Adrenal gland (tissue), 12 donors: ENCODE measurements around the gene KIAA0513. TPM values are rescaled to one million over a fixed set of nuclear protein-coding genes. Genes with fewer than 3 reads are reported as not detected.

ENCODE experiments used
- DNase-seq, 7 donors: peaks; one replicate each; pipeline ENCODE4 v3.0.0-alpha.2; 2019 to 2020
- H3K27ac ChIP-seq, 5 donors: fragments of 200-600 bp; sonication (generic) in 4 of 5; 1 replicate in 3 of 5; 2 replicates in 2 of 5; pipeline versions ENCODE4 v1.5.1 to v1.8.0; 2016 to 2020; ENCODE audit warnings: mild to moderate bottlenecking in 1 of 5
- H3K27me3 ChIP-seq: fragments of 200-600 bp; 2 replicates; pipeline ENCODE4 v1.8.0; 2021
- H3K36me3 ChIP-seq, 2 donors: fragments of 200-600 bp; replicated peaks in 1 of 2; 1 replicate in 1 of 2; 2 replicates in 1 of 2; pipeline versions ENCODE4 v1.5.1 to v1.8.0; 2018 to 2022
- H3K4me1 ChIP-seq, 2 donors: fragments of 200-600 bp; replicated peaks in 1 of 2; 1 replicate in 1 of 2; 2 replicates in 1 of 2; pipeline versions ENCODE4 v1.5.1 to v1.8.0; 2018 to 2021
- H3K4me3 ChIP-seq, 4 donors: fragments of 200-600 bp; sonication (generic) in 3 of 4; one replicate each; pipeline ENCODE4 v1.5.1; 2016 to 2018
- H3K9me3 ChIP-seq, 3 donors: fragments of 200-600 bp; sonication (generic) in 1 of 3; replicated peaks in 1 of 3; 1 replicate in 2 of 3; 2 replicates in 1 of 3; pipeline versions ENCODE4 v1.5.1 to v1.8.0; 2016 to 2021
- CTCF ChIP-seq, 6 experiments: fragments of 450-650 bp in 4 of 6; fragments of 200-600 bp in 2 of 6; sonication (generic) in 1 of 6; IDR thresholded peaks; 1 replicate in 5 of 6; 2 replicates in 1 of 6; pipeline versions ENCODE4 v1.5.1 to v1.8.0; 2016 to 2021; ENCODE audit warnings: antibody characterized with exemption in 6 of 6, mild to moderate bottlenecking in 2 of 6, moderate library complexity in 1 of 6
- POLR2A ChIP-seq, 2 donors: fragments of 450-650 bp; IDR thresholded peaks; one replicate each; pipeline ENCODE4 v1.6.1; 2017; ENCODE audit warnings: antibody characterized with exemption in 2 of 2, mild to moderate bottlenecking in 2 of 2, moderate library complexity in 1 of 2
- WGBS, 4 donors: extraction: QIAGEN DNeasy Blood & Tissue Kit in 2 of 4; methylation state at CpG; one replicate each; pipeline versions ENCODE4 v1.1.5 to v1.1.7; 2013 to 2017; 5-methylcytosine and 5-hydroxymethylcytosine counted together
- intact Hi-C, 2 donors: fragments of 100-400 bp; cut with DNase I; formaldehyde crosslinking; loops; one replicate each; pipeline versions ENCODE4 v1.14.1 to v1.15.0; 2022 to 2023
- polyA plus RNA-seq, 3 donors: library from polyadenylated mRNA; stranded (reverse); fragments of 200-250 nt in 2 of 3; fragments of 350-450 nt in 1 of 3; fragmentation: Illumina TruSeq in 1 of 3; extraction: RNeasy Lipid Tissue Mini Kit (QIAGEN cat#74804) in 1 of 3; gene quantifications; one replicate each; pipeline ENCODE4 v1.2.3, GENCODE V29; 2013 to 2014
- total RNA-seq, 9 donors: library from RNA; depleted of rRNA in 4 of 9; stranded (reverse); fragments of >200 nt in 4 of 9; fragments of 120-200 nt in 1 of 9; fragmentation: NEBNext Ultra II Directional in 1 of 9; extraction: Animal tissue kit (Norgen Biotek cat#: 25700) in 1 of 9; gene quantifications; one replicate each; pipeline versions ENCODE4 v1.1.0 to v1.2.4, GENCODE V29; 2013 to 2023
- donor health status: healthy with polysubstance abuse.
- donor health status: Bipolar disorder and iron deficiency.
- donor health status: DM: yes; HTN: yes; CAD: no.
- donor health status: DM: no; HTN: no; CAD: no.
- donor health status: DM: no; HTN: no; CAD: no.
- donor health status: DM: yes; HTN: yes; CAD: no.

KIAA0513 gene
- total and polyA plus RNA-seq, 12 donors = 7.5 to 36.7 (median 17.8) TPM

GRCh38 chr16:85103114-85104079, 75.8 kb downstream of the KIAA0513 start:
- no peak for DNase-seq
- no peaks in the 10 kb centered on the region for H3K36me3 ChIP-seq
- H3K27ac ChIP-seq = no peak overlapping the region
- no peaks in the 10 kb centered on the region for H3K27me3 ChIP-seq
- TF ChIP-seq CTCF (IDR thresholded peaks at IDR 0.05) (no peak), POLR2A (IDR thresholded peaks at IDR 0.05) (no peak)
- intact Hi-C loops = no loop called here
- no peak overlapping the region for H3K4me3 ChIP-seq
- H3K9me3 ChIP-seq = no peaks in the 10 kb centered on the region
- 73 to 84% (median 82%) methylated on average over 18 to 23 of the region's 23 CpGs for WGBS, 4 donors
- H3K4me1 ChIP-seq = no peaks in the 10 kb centered on the region

GRCh38 chr16:85104147-85104546, 76.6 kb downstream of the KIAA0513 start:
- TF ChIP-seq CTCF (IDR thresholded peaks at IDR 0.05) (no peak), POLR2A (IDR thresholded peaks at IDR 0.05) (no peak)

GRCh38 chr16:85104821-85105391, 77.3 kb downstream of the KIAA0513 start:
- TF ChIP-seq CTCF (IDR thresholded peaks at IDR 0.05) = no peak
- no peak for TF ChIP-seq POLR2A (IDR thresholded peaks at IDR 0.05)
- Histone ChIP-seq H3K27me3 (no peaks in the 10 kb centered on the region), H3K9me3 (no peaks in the 10 kb centered on the region), H3K4me3 (no peak overlapping the region), H3K4me1 (no peaks in the 10 kb centered on the region), H3K27ac (no peak overlapping the region), H3K36me3 (no peaks in the 10 kb centered on the region)
- intact Hi-C loops = no loop called here
- no peak for DNase-seq
- 70 to 73% (median 72%) methylated on average over 7 to 11 of the region's 11 CpGs for WGBS, 4 donors

More at GRCh38 chr16:85104147-85104546, 76.6 kb downstream of the KIAA0513 start:
- H3K9me3 ChIP-seq = no peaks in the 10 kb centered on the region
- DNase-seq = no peak
- no peaks in the 10 kb centered on the region for H3K36me3 ChIP-seq
- no peak overlapping the region for H3K27ac ChIP-seq
- H3K27me3 ChIP-seq = no peaks in the 10 kb centered on the region
- H3K4me1 ChIP-seq = no peaks in the 10 kb centered on the region
- 85 to 91% (median 87%) methylated on average over 12 of the region's 12 CpGs for WGBS, 4 donors
- H3K4me3 ChIP-seq = no peak overlapping the region
- intact Hi-C loops = no loop called here

- no peak overlapping the region for H3K4me3 ChIP-seq
- DNase-seq = no peak
- WGBS, 4 donors = 73 to 87% (median 76%) methylated on average over 4 to 5 of the region's 5 CpGs
- no peaks in the 10 kb centered on the region for H3K36me3 ChIP-seq
- no peak for TF ChIP-seq POLR2A (IDR thresholded peaks at IDR 0.05)
- no peak for TF ChIP-seq CTCF (IDR thresholded peaks at IDR 0.05)
- no peaks in the 10 kb centered on the region for H3K4me1 ChIP-seq
- H3K27ac ChIP-seq = no peak overlapping the region
- no peaks in the 10 kb centered on the region for H3K27me3 ChIP-seq
- intact Hi-C loops = no loop called here
- H3K9me3 ChIP-seq = no peaks in the 10 kb centered on the region
Observed at GRCh38 chr16:85105475-85105874, 77.9 kb downstream of the KIAA0513 start.
